Dendritic cell treated with granulocyte-macrophage colony-stimulating factor and Interleukin-4, amounts not matched to agents 40 ng/mL and 50 ng/mL, for 4 days (primary cell): ENCODE results near the gene TMPRSS5.
A peak's percentile ranks its signal among the peaks of the same experiment; 100 is the strongest.

Source experiments
- H3K27ac Mint-ChIP-seq: one replicate; pipeline ENCODE4 v1.8.0; 2022; ENCODE audit warnings: mild to moderate bottlenecking, mixed read lengths
- H3K27me3 Mint-ChIP-seq: one replicate; pipeline ENCODE4 v1.8.0; 2022; ENCODE audit warnings: mild to moderate bottlenecking, mixed read lengths
- H3K36me3 Mint-ChIP-seq: one replicate; pipeline ENCODE4 v1.8.0; 2022; ENCODE audit warnings: low read depth, mixed read lengths
- H3K4me1 Mint-ChIP-seq: one replicate; pipeline ENCODE4 v1.8.0; 2022; ENCODE audit warnings: low read depth, mixed read lengths
- H3K4me3 Mint-ChIP-seq: one replicate; pipeline ENCODE4 v1.8.0; 2022; ENCODE audit warnings: mild to moderate bottlenecking, moderate library complexity, mixed read lengths
- H3K9me3 Mint-ChIP-seq: one replicate; pipeline ENCODE4 v1.8.0; 2022; ENCODE audit warnings: mixed read lengths
- intact Hi-C: fragments of 100-400 bp; cut with micrococcal nuclease; formaldehyde crosslinking; loops from one replicate; pipeline ENCODE4 v1.15.0; 2022

Gene TMPRSS5

DNA sequence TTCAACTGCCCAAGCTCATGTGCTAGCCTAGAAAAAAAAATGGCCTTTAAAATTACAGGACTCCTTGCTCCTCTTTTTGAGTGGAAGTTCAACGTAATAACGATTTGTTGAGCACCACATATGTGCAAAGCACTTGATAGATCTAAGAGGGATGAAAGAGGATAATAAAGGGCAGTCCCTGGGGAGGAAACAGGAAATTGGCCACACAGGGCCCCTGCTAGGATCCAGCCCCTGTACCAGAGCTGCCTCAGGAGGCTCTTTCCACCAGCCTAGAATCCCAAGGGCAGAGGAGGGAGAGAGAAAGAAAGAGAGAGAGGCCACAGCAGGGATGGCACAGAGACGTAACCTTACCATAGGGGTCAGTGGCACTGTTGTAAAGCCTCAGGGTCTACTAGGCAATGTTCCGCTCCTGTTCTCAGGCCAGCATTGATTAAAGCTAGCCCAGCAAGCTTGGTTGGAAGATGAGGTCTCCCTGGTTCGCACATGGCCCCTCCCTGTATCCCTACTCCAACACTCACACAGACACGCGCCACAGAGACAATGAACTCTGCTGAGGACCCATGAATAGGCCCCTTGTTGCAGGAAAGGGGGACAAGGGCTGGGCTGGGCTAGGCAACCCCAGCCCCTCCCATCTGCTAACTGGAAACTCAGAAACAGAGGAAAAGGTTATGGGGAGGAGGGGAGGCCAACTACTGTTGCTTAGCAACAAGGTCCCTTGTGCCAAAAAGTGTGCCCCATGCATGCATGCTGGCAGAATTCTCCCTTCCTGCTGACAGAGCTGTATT, at the start of gene TMPRSS5:
TSS of gene TMPRSS5 (minus strand) at position 438 of the 785 bp plus-strand sequence. CDS start at position 354, 84 bp downstream.
- Mint-ChIP-seq H3K27me3 (no peaks in the 10 kb centered on the region), H3K9me3 (peaks cover 48% of the 10 kb centered on the region), H3K4me1 (no peaks in the 10 kb centered on the region), H3K4me3 (no peak within 1 kb of the TSS), H3K27ac (no peak within 1 kb of the TSS), H3K36me3 (no peaks in the 10 kb centered on the region)
- intact Hi-C loops: no loop called here

DNA sequence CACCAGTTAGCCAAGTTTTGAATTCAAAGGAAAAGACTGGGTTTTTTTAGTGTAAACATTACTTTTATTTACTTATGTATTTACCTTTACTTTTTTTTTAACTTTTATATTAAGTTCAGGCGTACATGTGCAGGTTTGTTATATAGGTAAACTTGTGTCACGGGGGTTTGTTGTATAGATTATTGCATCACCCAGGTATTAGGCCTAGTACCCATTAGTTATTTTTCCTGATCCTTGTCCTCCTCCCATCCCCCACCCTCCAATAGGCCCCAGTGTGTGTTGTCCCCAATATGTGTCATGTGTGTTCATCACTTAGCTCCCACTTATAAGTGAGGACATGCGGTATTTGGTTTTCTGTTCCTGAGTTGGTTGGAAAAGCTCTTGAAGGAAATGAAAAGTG, 46.8 kb upstream of the TMPRSS5 start:
- intact Hi-C loops: no loop called here
- Mint-ChIP-seq H3K27me3 (no peaks in the 10 kb centered on the region), H3K4me3 (no peak overlapping the region), H3K9me3 (no peaks in the 10 kb centered on the region), H3K27ac (no peak overlapping the region), H3K36me3 (peaks cover 63% of the 10 kb centered on the region), H3K4me1 (no peaks in the 10 kb centered on the region)

GRCh38 chr11:113736323-113736722, 30.2 kb upstream of the TMPRSS5 start:
- Mint-ChIP-seq H3K27ac (no peak overlapping the region), H3K27me3 (no peaks in the 10 kb centered on the region), H3K4me1 (no peaks in the 10 kb centered on the region), H3K36me3 (peaks cover 89% of the 10 kb centered on the region), H3K9me3 (no peaks in the 10 kb centered on the region), H3K4me3 (no peak overlapping the region)
- intact Hi-C loops: no loop called here

DNA sequence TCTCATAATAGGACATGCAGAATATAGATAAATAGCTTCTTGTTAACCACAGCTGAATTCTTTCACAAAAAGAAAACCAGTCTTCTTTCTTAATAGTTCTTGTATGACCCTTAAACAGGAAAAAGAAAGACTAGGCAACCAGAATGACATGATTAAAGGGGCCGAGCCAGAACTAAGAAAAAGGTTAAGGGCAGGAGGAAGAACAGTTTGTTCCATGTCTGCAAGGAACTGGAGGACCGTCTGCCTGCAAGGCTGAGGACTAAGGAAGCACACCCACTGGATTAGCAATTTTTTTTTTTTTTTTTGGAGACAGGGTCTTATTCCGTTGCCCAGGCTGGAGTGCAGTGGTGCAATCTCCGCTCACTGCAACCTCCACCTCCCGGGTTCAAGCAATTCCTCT, 26.0 kb upstream of the TMPRSS5 start:
- Mint-ChIP-seq H3K4me3 (no peak overlapping the region), H3K4me1 (peaks cover 13% of the 10 kb centered on the region), H3K9me3 (no peaks in the 10 kb centered on the region), H3K36me3 (peaks cover 55% of the 10 kb centered on the region), H3K27ac (no peak overlapping the region), H3K27me3 (no peaks in the 10 kb centered on the region)
- intact Hi-C loops: no loop called here

DNA sequence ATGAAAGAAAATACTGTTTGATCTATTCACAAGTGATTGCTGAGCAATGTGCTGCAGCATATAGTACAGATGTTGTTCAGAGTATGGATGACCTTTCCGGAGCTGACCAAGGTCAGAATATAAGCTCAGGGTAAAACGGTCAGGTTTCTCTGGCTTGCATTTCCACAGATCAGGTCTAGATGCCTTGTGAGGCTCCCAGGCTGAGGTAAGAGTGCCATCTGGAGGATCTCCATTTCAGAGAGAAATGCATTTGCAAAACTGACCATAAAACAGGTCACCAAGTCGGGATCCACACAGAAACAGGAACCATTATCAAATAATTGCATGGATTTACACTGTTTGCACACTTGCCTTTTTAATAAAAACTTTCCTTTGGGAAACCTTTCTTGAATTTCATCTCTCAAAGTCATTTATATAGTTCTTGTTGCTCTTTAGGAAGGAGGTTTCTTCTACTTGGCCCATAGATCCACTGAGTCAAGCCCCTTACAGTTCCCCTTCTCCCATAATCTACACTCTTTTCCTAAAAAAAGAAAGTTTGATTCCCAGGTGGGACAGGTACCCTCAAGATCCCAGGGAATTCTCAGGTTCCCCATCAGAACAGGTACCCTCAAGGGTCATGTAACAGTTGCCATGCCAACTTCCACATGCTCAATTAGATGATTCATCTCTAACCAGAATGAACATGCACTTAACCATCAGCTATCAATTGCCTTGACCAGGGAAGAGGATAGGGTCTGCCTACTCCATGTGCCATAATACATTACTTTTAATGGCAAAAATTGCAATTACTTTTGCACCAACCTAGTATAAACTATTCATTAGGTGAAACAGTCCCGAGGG, 25.0 kb upstream of the TMPRSS5 start:
- Mint-ChIP-seq H3K4me1 (peaks cover 15% of the 10 kb centered on the region), H3K9me3 (no peaks in the 10 kb centered on the region), H3K27ac (no peak overlapping the region), H3K27me3 (no peaks in the 10 kb centered on the region), H3K36me3 (peaks cover 45% of the 10 kb centered on the region), H3K4me3 (no peak overlapping the region)
- intact Hi-C loops: loop anchor here (2.0 kb wide), 1 partner anchor 420 kb away; no protein-coding TSS in a partner anchor

GRCh38 chr11:113729456-113729855, 23.3 kb upstream of the TMPRSS5 start:
- H3K4me3 Mint-ChIP-seq: no peak overlapping the region
- peaks cover 33% of the 10 kb centered on the region for H3K36me3 Mint-ChIP-seq
- H3K27me3 Mint-ChIP-seq: no peaks in the 10 kb centered on the region
- H3K4me1 Mint-ChIP-seq: peaks cover 18% of the 10 kb centered on the region
- H3K27ac Mint-ChIP-seq: no peak overlapping the region
- no peaks in the 10 kb centered on the region for H3K9me3 Mint-ChIP-seq
- intact Hi-C loops: loop anchor here (2.0 kb wide), 1 partner anchor 425 kb away; no protein-coding TSS in a partner anchor

- peaks cover 27% of the 10 kb centered on the region for H3K36me3 Mint-ChIP-seq
- intact Hi-C loops: loop anchor here (2.0 kb wide), 1 partner anchor 424 kb away; no protein-coding TSS in a partner anchor
- peaks cover 18% of the 10 kb centered on the region for H3K4me1 Mint-ChIP-seq
- H3K4me3 Mint-ChIP-seq: no peak overlapping the region
- no peaks in the 10 kb centered on the region for H3K27me3 Mint-ChIP-seq
- no peaks in the 10 kb centered on the region for H3K9me3 Mint-ChIP-seq
- H3K27ac Mint-ChIP-seq: peak overlapping the region; percentile 3
Measured at GRCh38 chr11:113728814-113729213, 22.7 kb upstream of the TMPRSS5 start.

DNA sequence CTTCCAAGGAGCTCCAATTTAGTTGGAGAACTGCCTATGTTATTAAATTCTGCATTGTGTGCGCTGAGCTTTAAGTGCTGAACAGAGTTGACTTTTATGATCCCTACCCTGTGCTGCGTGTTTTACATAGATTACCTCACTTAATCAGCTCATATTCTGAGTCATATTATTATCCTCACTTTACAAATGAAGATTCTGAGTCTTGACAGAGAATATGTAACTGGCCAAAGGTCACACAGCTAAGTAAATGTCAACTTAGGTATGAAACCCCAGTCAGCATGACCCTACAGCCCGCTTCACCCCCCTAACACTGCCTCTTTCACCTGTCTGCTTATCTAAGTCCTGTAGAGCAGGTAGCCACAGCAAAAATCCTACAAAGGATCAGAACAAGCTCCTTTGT, 19.8 kb upstream of the TMPRSS5 start:
- Mint-ChIP-seq H3K4me1 (peaks cover 18% of the 10 kb centered on the region), H3K9me3 (no peaks in the 10 kb centered on the region), H3K27ac (no peak overlapping the region), H3K27me3 (no peaks in the 10 kb centered on the region), H3K4me3 (no peak overlapping the region), H3K36me3 (no peaks in the 10 kb centered on the region)
- intact Hi-C loops: no loop called here

DNA sequence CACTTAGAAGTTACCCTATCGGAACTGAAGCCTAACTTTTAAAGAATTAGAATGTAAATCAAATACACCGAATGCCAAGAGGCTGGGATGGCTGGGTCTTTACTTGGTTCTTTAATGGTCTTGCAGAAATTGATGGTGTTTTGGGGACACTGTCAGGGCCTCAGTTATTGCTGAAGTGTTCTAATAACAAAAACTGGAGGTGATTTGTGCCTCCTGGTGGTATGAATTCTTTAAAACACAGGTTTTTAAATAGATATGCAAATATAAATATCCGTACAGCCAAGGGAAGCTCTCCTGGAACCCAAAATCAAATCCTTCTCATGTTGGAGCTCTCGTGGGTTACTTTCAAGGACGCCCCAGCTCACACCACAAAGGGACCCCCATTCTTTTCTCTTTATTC, 19.3 kb upstream of the TMPRSS5 start:
- intact Hi-C loops: no loop called here
- Mint-ChIP-seq H3K36me3 (no peaks in the 10 kb centered on the region), H3K4me1 (peaks cover 18% of the 10 kb centered on the region), H3K27ac (no peak overlapping the region), H3K4me3 (no peak overlapping the region), H3K9me3 (no peaks in the 10 kb centered on the region), H3K27me3 (no peaks in the 10 kb centered on the region)

DNA sequence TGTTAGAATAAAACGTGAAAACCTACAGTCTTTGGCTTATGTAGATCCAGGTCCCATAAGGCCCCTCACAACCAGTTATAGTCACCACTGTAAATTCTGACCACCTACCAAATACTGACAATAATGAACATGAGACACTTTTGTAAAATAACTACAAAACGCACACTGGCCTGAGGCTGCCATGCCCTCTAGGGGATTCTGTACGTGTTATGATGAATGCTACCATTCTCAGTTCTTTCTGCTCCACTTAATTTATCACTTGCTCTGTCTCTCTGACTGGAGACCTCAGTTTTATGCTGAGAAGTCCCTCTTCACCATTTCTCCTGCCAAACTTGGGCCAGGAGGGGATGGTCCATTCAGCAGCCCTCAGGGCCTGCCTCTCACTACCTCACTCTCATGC, 18.7 kb upstream of the TMPRSS5 start:
- no peak overlapping the region for H3K27ac Mint-ChIP-seq
- intact Hi-C loops: no loop called here
- H3K36me3 Mint-ChIP-seq: no peaks in the 10 kb centered on the region
- H3K4me3 Mint-ChIP-seq: no peak overlapping the region
- peaks cover 18% of the 10 kb centered on the region for H3K4me1 Mint-ChIP-seq
- H3K27me3 Mint-ChIP-seq: no peaks in the 10 kb centered on the region
- H3K9me3 Mint-ChIP-seq: no peaks in the 10 kb centered on the region

GRCh38 chr11:113723787-113724186, 17.7 kb upstream of the TMPRSS5 start:
- Mint-ChIP-seq H3K27me3 (no peaks in the 10 kb centered on the region), H3K9me3 (no peaks in the 10 kb centered on the region), H3K4me1 (peaks cover 8% of the 10 kb centered on the region), H3K27ac (no peak overlapping the region), H3K36me3 (no peaks in the 10 kb centered on the region), H3K4me3 (no peak overlapping the region)
- intact Hi-C loops: no loop called here

- H3K36me3 Mint-ChIP-seq: no peaks in the 10 kb centered on the region
- peaks cover 5% of the 10 kb centered on the region for H3K4me1 Mint-ChIP-seq
- no peaks in the 10 kb centered on the region for H3K27me3 Mint-ChIP-seq
- no peaks in the 10 kb centered on the region for H3K9me3 Mint-ChIP-seq
- H3K27ac Mint-ChIP-seq: no peak overlapping the region
- no peak overlapping the region for H3K4me3 Mint-ChIP-seq
- intact Hi-C loops: no loop called here
Measured at GRCh38 chr11:113722934-113723333, 16.8 kb upstream of the TMPRSS5 start.

- no peaks in the 10 kb centered on the region for H3K27me3 Mint-ChIP-seq
- intact Hi-C loops: no loop called here
- no peak overlapping the region for H3K27ac Mint-ChIP-seq
- H3K36me3 Mint-ChIP-seq: no peaks in the 10 kb centered on the region
- H3K9me3 Mint-ChIP-seq: no peaks in the 10 kb centered on the region
- peaks cover 5% of the 10 kb centered on the region for H3K4me1 Mint-ChIP-seq
- H3K4me3 Mint-ChIP-seq: no peak overlapping the region
Measured at GRCh38 chr11:113722221-113722620, 16.1 kb upstream of the TMPRSS5 start.

DNA sequence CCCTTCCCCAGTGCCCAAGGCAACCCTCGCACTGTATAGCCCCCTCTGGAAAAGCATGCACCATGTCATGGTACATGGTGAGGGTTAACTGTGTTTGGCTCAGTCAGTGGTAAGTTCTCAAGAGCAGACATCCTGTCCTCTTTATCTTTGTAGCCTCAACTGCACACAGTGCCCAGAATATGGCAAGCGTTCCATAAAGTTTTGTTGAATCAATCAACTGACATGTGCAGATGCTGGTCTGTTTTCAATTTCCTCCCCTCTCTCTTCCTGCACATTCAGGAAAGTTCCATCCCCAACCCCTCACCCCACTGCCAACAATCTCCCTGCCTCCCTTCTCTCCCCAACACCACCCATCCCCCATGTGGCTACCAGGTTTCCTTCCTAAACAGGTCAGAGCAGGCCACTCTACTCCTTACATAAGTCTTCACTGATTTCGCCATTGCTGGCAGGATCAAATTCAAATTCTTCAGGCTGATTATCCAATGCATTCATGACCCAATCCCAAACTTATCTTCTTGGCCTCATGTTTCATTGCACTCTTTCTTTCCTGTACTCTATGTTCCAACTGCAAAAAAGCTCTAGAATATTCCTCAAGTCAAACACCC, 15.5 kb upstream of the TMPRSS5 start:
- intact Hi-C loops: no loop called here
- no peaks in the 10 kb centered on the region for H3K9me3 Mint-ChIP-seq

More for the DNA sequence above, 15.5 kb upstream of the TMPRSS5 start:
- Mint-ChIP-seq H3K27ac (no peak overlapping the region), H3K4me1 (peaks cover 5% of the 10 kb centered on the region), H3K4me3 (no peak overlapping the region), H3K27me3 (no peaks in the 10 kb centered on the region), H3K36me3 (no peaks in the 10 kb centered on the region)
